Esophagus muscularis mucosa (tissue), 4 donors: ENCODE results near the gene APLF. TPM values are rescaled to one million over a fixed set of nuclear protein-coding genes. Genes with fewer than 3 reads are reported as not detected.

ENCODE experiments used
- DNase-seq: peaks from one replicate; pipeline ENCODE4 v3.0.0-alpha.2; 2017; ENCODE audit errors: extremely low spot score
- H3K27ac ChIP-seq, 4 donors: fragments of 200-600 bp; sonication (generic); replicated peaks in 1 of 4; 1 replicate in 3 of 4; 2 replicates in 1 of 4; pipeline ENCODE4 v1.5.1; 2016 to 2019; ENCODE audit warnings: mild to moderate bottlenecking in 1 of 4
- H3K27me3 ChIP-seq, 4 donors: fragments of 200-600 bp; sonication (generic); one replicate each; pipeline versions ENCODE4 v1.5.1 to v1.6.0; 2016 to 2019
- H3K36me3 ChIP-seq, 4 donors: fragments of 200-600 bp; sonication (generic); one replicate each; pipeline ENCODE4 v1.5.1; 2016 to 2019
- H3K4me1 ChIP-seq, 4 donors: fragments of 200-600 bp; sonication (generic); one replicate each; pipeline ENCODE4 v1.5.1; 2016 to 2019
- H3K4me3 ChIP-seq, 4 donors: fragments of 200-600 bp; sonication (generic); 1 replicate in 2 of 4; 2 replicates in 2 of 4; pipeline ENCODE4 v1.5.1; 2016 to 2019; ENCODE audit warnings: mild to moderate bottlenecking in 4 of 4, moderate library complexity in 1 of 4
- H3K9me3 ChIP-seq, 4 donors: fragments of 200-600 bp; sonication (generic); 1 replicate in 3 of 4; 2 replicates in 1 of 4; pipeline ENCODE4 v1.5.1; 2016 to 2019
- CTCF ChIP-seq, 3 experiments: fragments of 200-600 bp in 2 of 3; fragments of 450-650 bp in 1 of 3; sonication (generic) in 2 of 3; IDR thresholded peaks; one replicate each; pipeline ENCODE4 v1.5.1; 2017 to 2019; ENCODE audit warnings: antibody characterized with exemption in 3 of 3, mild to moderate bottlenecking in 2 of 3, moderate library complexity in 1 of 3
- EP300 ChIP-seq: sonication (generic); formaldehyde crosslinking; IDR thresholded peaks from one replicate; pipeline ENCODE4 v1.6.1; 2017; ENCODE audit warnings: antibody characterized with exemption
- POLR2A ChIP-seq: fragments of 450-650 bp; IDR thresholded peaks from one replicate; pipeline ENCODE4 v1.6.1; 2017; ENCODE audit warnings: antibody characterized with exemption, moderate library complexity, mild to moderate bottlenecking, low read depth
- POLR2AphosphoS5 ChIP-seq, 2 donors: sonication (generic); formaldehyde crosslinking; IDR thresholded peaks; one replicate each; pipeline ENCODE4 v1.6.1; 2017; ENCODE audit warnings: antibody characterized with exemption in 2 of 2
- WGBS: methylation state at CpG from one replicate; pipeline ENCODE4 v1.1.5; 2018; 5-methylcytosine and 5-hydroxymethylcytosine counted together
- intact Hi-C: fragments of 100-400 bp; cut with DNase I; formaldehyde crosslinking; loops from one replicate; pipeline ENCODE4 v1.15.1; 2023
- total RNA-seq, 4 donors: library from RNA; depleted of rRNA; stranded (reverse); fragments of >200 nt; gene quantifications; one replicate each; pipeline versions ENCODE4 v1.1.0 to v1.2.1, GENCODE V29; 2016

APLF gene
- total RNA-seq, 4 donors from 2014 or later: 7.6 to 12.1 (median 10.9) TPM

GRCh38 chr2:68489282-68489681, 21.9 kb downstream of the APLF start:
- 100% methylated on average over 1 of the region's 1 CpG for WGBS
- intact Hi-C loops: no loop called here
- no peaks in the 10 kb centered on the region for H3K9me3 ChIP-seq

GRCh38 chr2:68491582-68491981, 24.2 kb downstream of the APLF start:
- Histone ChIP-seq H3K9me3 (peaks cover 0 to 11% (median 4%) of the 10 kb centered on the region in 4 donors), H3K4me1 (peaks cover 0 to 3% (median 0%) of the 10 kb centered on the region in 4 donors), H3K27ac (no peak overlapping the region), H3K27me3 (no peaks in the 10 kb centered on the region), H3K4me3 (no peak overlapping the region), H3K36me3 (no peaks in the 10 kb centered on the region)
- WGBS: 94% methylated on average over 1 of the region's 1 CpG
- intact Hi-C loops: no loop called here
- TF ChIP-seq POLR2A (no peak), POLR2AphosphoS5 (IDR thresholded peaks at IDR 0.05) (no peak), CTCF (IDR thresholded peaks at IDR 0.05) (no peak), EP300 (no peak)
- DNase-seq: no peak

More at GRCh38 chr2:68489282-68489681, 21.9 kb downstream of the APLF start:
- no peaks in the 10 kb centered on the region for H3K27me3 ChIP-seq
- no peaks in the 10 kb centered on the region for H3K36me3 ChIP-seq
- TF ChIP-seq EP300 (no peak), POLR2AphosphoS5 (IDR thresholded peaks at IDR 0.05) (no peak), CTCF (IDR thresholded peaks at IDR 0.05) (no peak), POLR2A (no peak)
- H3K4me1 ChIP-seq: peaks cover 0 to 3% (median 0%) of the 10 kb centered on the region in 4 donors
- no peak overlapping the region for H3K27ac ChIP-seq
- no peak for DNase-seq
- H3K4me3 ChIP-seq: no peak overlapping the region

- Histone ChIP-seq H3K27ac (no peak overlapping the region), H3K27me3 (no peaks in the 10 kb centered on the region), H3K4me3 (no peak overlapping the region), H3K4me1 (no peaks in the 10 kb centered on the region), H3K36me3 (no peaks in the 10 kb centered on the region), H3K9me3 (peaks cover 0 to 11% (median 4%) of the 10 kb centered on the region in 4 donors)
- DNase-seq: no peak
- TF ChIP-seq POLR2A (no peak), CTCF (IDR thresholded peaks at IDR 0.05) (no peak), EP300 (no peak), POLR2AphosphoS5 (IDR thresholded peaks at IDR 0.05) (no peak)
- intact Hi-C loops: no loop called here
Observed at GRCh38 chr2:68499133-68499532, 31.7 kb downstream of the APLF start.

- H3K36me3 ChIP-seq: peaks cover 0 to 2% (median 0%) of the 10 kb centered on the region in 4 donors
- WGBS: 73% methylated on average over 4 of the region's 4 CpGs
- DNase-seq: no peak
- H3K9me3 ChIP-seq: peaks cover 0 to 9% (median 4%) of the 10 kb centered on the region in 4 donors
- TF ChIP-seq POLR2A (no peak), POLR2AphosphoS5 (IDR thresholded peaks at IDR 0.05) (no peak), CTCF (IDR thresholded peaks at IDR 0.05) (no peak), EP300 (no peak)
- intact Hi-C loops: no loop called here
- H3K27me3 ChIP-seq: no peaks in the 10 kb centered on the region
- no peak overlapping the region for H3K27ac ChIP-seq
- no peak overlapping the region for H3K4me3 ChIP-seq
- no peaks in the 10 kb centered on the region for H3K4me1 ChIP-seq
Observed at GRCh38 chr2:68500649-68501048, 33.3 kb downstream of the APLF start.

GRCh38 chr2:68501768-68502167, 34.4 kb downstream of the APLF start:
- Histone ChIP-seq H3K4me3 (no peak overlapping the region), H3K9me3 (no peaks in the 10 kb centered on the region), H3K27ac (no peak overlapping the region), H3K27me3 (no peaks in the 10 kb centered on the region), H3K4me1 (no peaks in the 10 kb centered on the region), H3K36me3 (peaks cover 0 to 11% (median 0%) of the 10 kb centered on the region in 4 donors)
- intact Hi-C loops: no loop called here
- 87% methylated on average over 5 of the region's 5 CpGs for WGBS
- TF ChIP-seq POLR2A (no peak), CTCF (IDR thresholded peaks at IDR 0.05) (no peak), POLR2AphosphoS5 (IDR thresholded peaks at IDR 0.05) (no peak), EP300 (no peak)
- no peak for DNase-seq
